Small intestine (tissue), 7 donors: ENCODE data around the gene EXOC3L4. TPM values are rescaled to one million over a fixed set of nuclear protein-coding genes. Genes with fewer than 3 reads are reported as not detected.
"Not testable (repeated sequence)": the region's sequence is repeated elsewhere in the genome, so short reads cannot be mapped to it uniquely, and the experiment has no call there.

ENCODE experiments used
- DNase-seq, 2 donors: peaks; one replicate each; pipeline versions ENCODE4 v3.0.0 to v3.0.0-alpha.2; 2013
- FAIRE-seq: peaks from 2 replicates; lab custom pipeline; 2012; peaks lifted over from hg19 to GRCh38; lab: Jason Lieb, UNC
- H3K27ac ChIP-seq, 3 donors: one replicate each; pipeline ENCODE4 v1.5.1; 2013; ENCODE audit warnings: low read length in 2 of 3, mild to moderate bottlenecking in 2 of 3, control low read depth in 1 of 3, inconsistent platforms in 1 of 3, low read depth in 1 of 3, moderate library complexity in 1 of 3
- H3K27me3 ChIP-seq, 3 donors: one replicate each; pipeline ENCODE4 v1.6.1; 2013; ENCODE audit warnings: low read length in 3 of 3, inconsistent platforms in 1 of 3; ENCODE audit not compliant: control insufficient read depth in 3 of 3, insufficient read depth in 3 of 3
- H3K36me3 ChIP-seq, 3 donors: one replicate each; pipeline ENCODE4 v1.6.1; 2013; ENCODE audit warnings: low read length in 3 of 3, inconsistent platforms in 1 of 3, low read depth in 1 of 3, mild to moderate bottlenecking in 1 of 3, moderate library complexity in 1 of 3; ENCODE audit not compliant: control insufficient read depth in 3 of 3, insufficient read depth in 2 of 3
- H3K4me1 ChIP-seq, 3 donors: one replicate each; pipeline ENCODE4 v1.6.1; 2013; ENCODE audit warnings: low read length in 2 of 3, inconsistent platforms in 1 of 3, low read depth in 1 of 3, mild to moderate bottlenecking in 1 of 3, moderate library complexity in 1 of 3; ENCODE audit not compliant: control insufficient read depth in 3 of 3, insufficient read depth in 2 of 3
- H3K4me3 ChIP-seq, 3 donors: one replicate each; pipeline ENCODE4 v1.5.1; 2013; ENCODE audit warnings: low read length in 3 of 3, control low read depth in 1 of 3, inconsistent platforms in 1 of 3, low read depth in 1 of 3, mild to moderate bottlenecking in 1 of 3, moderate library complexity in 1 of 3
- H3K9me3 ChIP-seq, 2 donors: one replicate each; pipeline ENCODE4 v1.6.1; 2013; ENCODE audit warnings: low read depth in 1 of 2, low read length in 1 of 2; ENCODE audit not compliant: control insufficient read depth in 2 of 2, insufficient read depth in 1 of 2
- WGBS, 3 donors: extraction: QIAGEN DNeasy Blood & Tissue Kit; methylation state at CpG; one replicate each; pipeline ENCODE4 v1.1.7; 2013; 5-methylcytosine and 5-hydroxymethylcytosine counted together
- polyA plus RNA-seq, 4 donors: library from polyadenylated mRNA; stranded (reverse) in 3 of 4; unstranded in 1 of 4; fragments of 200-250 nt in 3 of 4; fragments of 120-200 nt in 1 of 4; gene quantifications; one replicate each; pipeline versions ENCODE4 v1.2.1 to v1.2.3, GENCODE V29; 2013
- donor health status: healthy with polysubstance abuse.
- donor health status: control.
- donor health status: control.
- donor health status: Bipolar disorder and iron deficiency.
- donor health status: healthy.

The EXOC3L4 gene
- polyA plus RNA-seq, 4 donors: 26.1 to 110 (median 60.4) TPM

DNA sequence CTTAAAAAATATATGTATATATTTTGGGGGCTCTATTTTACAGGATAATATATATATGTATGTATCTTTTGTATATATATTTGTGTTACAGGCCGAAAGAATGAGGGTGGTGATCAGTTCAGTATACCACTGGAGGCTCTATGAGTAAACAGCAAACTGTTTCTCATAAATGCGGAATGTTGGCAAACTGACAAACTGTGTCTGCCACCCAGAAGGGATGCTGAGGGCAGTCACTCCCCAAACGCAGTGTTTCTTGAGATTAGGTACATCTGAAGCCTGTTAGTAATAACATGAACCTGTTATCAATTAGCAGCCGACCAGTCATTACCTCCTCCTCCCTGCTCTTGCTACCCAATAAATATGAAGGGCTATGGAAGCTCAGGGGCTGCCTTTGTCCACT lies 49.6 kb downstream of the EXOC3L4 start:
- Histone ChIP-seq H3K27me3 (peaks cover 0 to 32% (median 5%) of the 10 kb centered on the region in 3 donors), H3K9me3 (no peaks in the 10 kb centered on the region), H3K4me3 (no peak overlapping the region), H3K4me1 (peaks cover 0 to 2% (median 0%) of the 10 kb centered on the region in 3 donors), H3K36me3 (no peaks in the 10 kb centered on the region), H3K27ac (no peak overlapping the region)
- DNase-seq: no peak
- 41 to 54% (median 51%) methylated on average over 4 of the region's 4 CpGs for WGBS, 3 donors
- no peak for FAIRE-seq

DNA sequence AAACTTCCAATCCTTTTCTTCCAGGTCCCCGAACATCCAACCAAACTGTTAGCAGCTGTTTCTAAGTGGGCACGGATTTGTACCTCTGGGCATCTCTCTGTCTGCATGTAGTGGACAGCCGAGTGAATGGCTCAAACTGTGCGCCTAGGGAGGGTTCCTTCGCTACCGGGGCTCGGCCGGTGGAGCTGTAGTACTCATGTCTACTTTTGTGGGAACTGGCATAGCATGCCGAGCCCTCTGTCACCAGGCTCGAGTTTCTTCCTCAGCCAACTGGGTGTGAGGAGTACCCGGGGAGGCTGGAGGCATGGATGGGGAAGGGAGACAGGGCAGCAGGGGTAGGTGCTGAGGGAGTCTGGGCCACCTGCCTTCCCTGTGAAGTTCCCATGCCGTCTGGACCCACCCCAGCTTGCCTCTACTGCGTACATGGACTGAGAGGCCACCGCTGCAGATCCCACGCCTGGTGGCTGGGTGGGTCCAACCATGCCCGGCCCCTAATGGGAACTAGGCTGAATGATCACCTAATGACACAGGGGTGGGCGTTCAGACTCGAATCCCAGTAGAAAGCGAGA lies 51.7 kb downstream of the EXOC3L4 start:
- WGBS, 3 donors: 84 to 87% (median 86%) methylated on average over 19 of the region's 19 CpGs
- Histone ChIP-seq H3K27ac (no peak overlapping the region), H3K27me3 (peaks cover 0 to 17% (median 5%) of the 10 kb centered on the region in 3 donors), H3K9me3 (no peaks in the 10 kb centered on the region), H3K4me1 (no peaks in the 10 kb centered on the region), H3K36me3 (no peaks in the 10 kb centered on the region), H3K4me3 (no peak overlapping the region)
- DNase-seq (no peak), FAIRE-seq (no peak)

DNA sequence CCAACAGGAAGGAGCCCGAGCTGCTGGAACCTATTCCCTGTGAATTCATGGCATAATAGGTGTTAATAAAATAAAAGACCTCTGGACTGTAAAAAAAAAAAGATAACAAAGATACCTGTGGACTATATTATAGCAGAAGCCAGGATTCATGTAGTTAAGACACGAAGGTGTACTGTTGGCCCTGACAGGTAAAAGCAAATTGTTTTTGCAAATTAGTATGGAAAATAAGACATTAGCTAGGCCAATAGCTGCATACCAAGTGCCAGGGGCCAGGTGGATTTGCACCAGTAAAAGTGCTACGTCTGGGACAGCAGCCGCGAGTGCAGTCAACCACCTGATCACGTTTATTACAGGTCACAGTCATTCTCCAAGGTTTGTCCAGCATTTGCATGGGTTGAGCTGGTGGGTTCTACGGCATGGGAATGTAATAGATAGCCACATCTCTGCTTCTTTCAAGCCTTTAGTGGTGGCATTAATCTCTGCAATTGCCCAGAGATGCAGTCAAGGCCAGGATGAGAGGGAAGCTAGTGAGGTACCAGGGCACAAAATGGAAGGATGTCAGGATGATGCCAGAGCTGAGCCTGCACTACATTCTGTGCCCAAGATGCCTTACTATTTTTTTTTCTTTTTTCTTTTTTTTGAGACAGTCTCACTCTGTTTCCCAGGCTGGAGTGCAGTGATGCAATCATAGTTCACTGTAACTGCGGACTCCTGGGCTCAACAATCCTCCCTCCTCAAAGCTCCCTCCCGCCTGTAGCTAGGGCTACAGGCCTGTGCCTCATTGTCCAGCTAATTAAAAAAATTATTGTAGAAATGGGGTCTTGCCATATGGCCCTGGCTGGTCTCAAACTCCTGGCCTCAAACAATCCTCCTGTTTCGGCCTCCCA lies 55.1 kb downstream of the EXOC3L4 start:
- peak; percentile 9 to 38 for DNase-seq
- no peaks in the 10 kb centered on the region for H3K9me3 ChIP-seq
- no peak overlapping the region for H3K27ac ChIP-seq
- no peaks in the 10 kb centered on the region for H3K4me1 ChIP-seq
- WGBS, 3 donors: 40 to 70% (median 47%) methylated on average over 10 of the region's 10 CpGs
- no peak overlapping the region for H3K4me3 ChIP-seq
- peaks cover 0 to 5% (median 0%) of the 10 kb centered on the region in 3 donors for H3K27me3 ChIP-seq
- no peaks in the 10 kb centered on the region for H3K36me3 ChIP-seq
- no peak for FAIRE-seq

DNA sequence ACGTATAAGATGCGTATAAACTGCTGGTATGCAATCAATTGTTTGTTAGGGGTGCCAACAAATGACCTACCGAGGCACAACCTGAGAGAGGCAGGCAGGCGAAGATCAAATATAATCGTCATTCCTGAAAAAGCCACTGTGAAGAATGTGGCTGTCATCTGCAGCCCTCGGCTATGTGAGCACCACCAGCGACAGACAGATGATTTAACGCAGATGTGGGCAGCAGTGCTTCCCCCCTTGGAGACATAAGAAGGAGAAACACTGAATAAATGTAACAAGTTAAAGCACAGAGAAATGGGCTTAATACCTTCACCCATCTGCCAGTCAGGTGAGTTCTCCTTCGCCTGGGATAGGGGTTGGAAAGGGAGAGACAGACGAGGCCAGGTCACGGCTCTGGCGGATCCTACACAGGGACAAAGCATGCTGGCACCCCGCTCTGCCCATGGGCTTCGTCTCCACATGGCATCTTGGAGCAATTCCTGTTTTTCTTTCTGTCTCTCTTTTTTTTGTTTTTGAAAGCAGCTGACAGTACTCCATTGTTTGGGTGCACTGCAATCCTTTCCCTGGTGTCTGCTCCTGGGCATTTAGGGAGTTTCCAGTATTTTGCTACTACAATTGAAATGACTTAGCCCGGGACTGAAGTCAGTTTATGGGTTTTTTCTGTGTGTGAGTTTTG lies 56.9 kb downstream of the EXOC3L4 start:
- no peak overlapping the region for H3K4me3 ChIP-seq
- FAIRE-seq: no peak
- H3K27ac ChIP-seq: no peak overlapping the region
- no peaks in the 10 kb centered on the region for H3K4me1 ChIP-seq
- WGBS, 3 donors: 72 to 73% (median 72%) methylated on average over 15 of the region's 15 CpGs
- DNase-seq: no peak
- no peaks in the 10 kb centered on the region for H3K36me3 ChIP-seq
- H3K9me3 ChIP-seq: no peaks in the 10 kb centered on the region
- H3K27me3 ChIP-seq: peaks cover 0 to under 1% (median 0%) of the 10 kb centered on the region in 3 donors

DNA sequence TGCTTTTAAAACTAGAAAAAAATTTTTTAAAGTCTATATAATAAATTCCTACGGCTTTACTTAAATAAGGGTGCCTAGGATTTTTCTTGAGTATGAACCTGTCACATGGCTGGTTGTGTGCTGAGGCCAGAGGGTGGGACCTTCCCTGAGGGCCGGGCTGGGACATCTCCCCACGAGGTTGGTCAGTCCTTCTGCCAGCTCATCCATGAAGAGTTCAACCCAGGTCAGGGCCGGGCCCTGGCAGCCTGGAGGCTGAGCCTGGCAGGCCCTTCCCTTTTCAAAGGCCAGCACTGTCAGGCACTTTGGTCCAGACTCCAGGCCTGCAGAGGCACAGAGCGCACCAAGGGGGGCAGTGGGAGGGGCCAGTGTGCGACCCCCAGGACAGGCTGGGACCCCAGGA lies 60.5 kb downstream of the EXOC3L4 start:
- WGBS, 3 donors: 36 to 50% (median 47%) methylated on average over 4 to 6 of the region's 6 CpGs
- DNase-seq (peak; percentile 58 to 68), FAIRE-seq (no peak)
- H3K9me3 ChIP-seq: no peaks in the 10 kb centered on the region
- H3K4me1 ChIP-seq: no peaks in the 10 kb centered on the region
- H3K36me3 ChIP-seq: no peaks in the 10 kb centered on the region
- H3K27me3 ChIP-seq: no peaks in the 10 kb centered on the region
- H3K27ac ChIP-seq: no peak overlapping the region
- no peak overlapping the region for H3K4me3 ChIP-seq

DNA sequence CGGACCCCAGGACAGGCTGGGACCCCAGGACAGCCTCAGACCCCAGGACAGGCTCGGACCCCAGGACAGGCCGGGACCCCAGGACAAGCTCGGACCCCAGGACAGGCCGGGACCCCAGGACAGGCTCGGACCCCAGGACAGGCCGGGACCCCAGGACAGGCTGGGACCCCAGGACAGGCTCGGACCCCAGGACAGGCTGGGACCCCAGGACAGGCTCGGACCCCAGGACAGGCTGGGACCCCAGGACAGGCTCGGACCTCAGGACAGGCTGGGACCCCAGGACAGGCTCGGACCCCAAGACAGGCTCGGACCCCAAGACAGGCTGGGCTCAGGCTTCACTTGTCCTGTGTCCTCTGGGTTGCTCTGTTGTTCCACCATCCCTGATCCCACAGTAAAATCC lies 60.9 kb downstream of the EXOC3L4 start:
- H3K9me3 ChIP-seq, H3K4me1 ChIP-seq, H3K27ac ChIP-seq, H3K36me3 ChIP-seq, FAIRE-seq, DNase-seq, H3K4me3 ChIP-seq, H3K27me3 ChIP-seq: not testable (repeated sequence)
- WGBS, 3 donors: 92 to 93% (median 93%) methylated on average over 6 to 12 of the region's 12 CpGs

DNA sequence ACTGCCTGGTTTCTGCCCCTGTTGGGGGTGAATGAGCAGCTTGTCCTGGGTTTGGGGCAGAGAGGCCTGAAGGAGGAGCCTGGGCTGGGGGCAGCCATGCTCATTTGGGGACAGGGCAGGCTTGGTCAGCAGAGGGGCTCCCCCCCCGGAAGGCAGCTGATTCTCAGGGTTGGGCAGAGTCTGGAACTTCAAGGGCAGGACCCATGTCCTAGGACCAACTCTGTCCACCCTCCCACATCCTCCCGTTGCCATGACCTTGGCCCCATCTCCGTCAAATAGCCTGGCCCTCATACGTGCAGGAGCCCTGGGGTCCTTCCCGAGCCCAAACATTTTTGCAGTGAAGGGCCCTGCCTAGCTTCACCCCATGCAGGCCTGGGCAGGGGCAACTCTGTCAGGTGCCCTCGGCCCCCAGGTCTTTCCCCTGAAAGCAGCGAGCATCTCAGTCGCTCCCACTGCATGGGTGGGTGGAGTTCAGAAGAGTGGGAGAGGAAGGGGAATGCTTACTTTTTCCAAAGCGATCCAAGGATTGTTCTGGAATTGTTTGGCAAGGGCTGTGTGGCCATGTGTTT lies 61.4 kb downstream of the EXOC3L4 start:
- Histone ChIP-seq H3K27me3 (peaks cover 0 to 1% (median 0%) of the 10 kb centered on the region in 3 donors), H3K9me3 (no peaks in the 10 kb centered on the region), H3K27ac (no peak overlapping the region), H3K36me3 (no peaks in the 10 kb centered on the region), H3K4me3 (no peak overlapping the region), H3K4me1 (no peaks in the 10 kb centered on the region)
- no peak for FAIRE-seq
- 81 to 82% (median 82%) methylated on average over 9 of the region's 9 CpGs for whole genome bisulfite sequencing, 3 donors
- DNase-seq: no peak
